Thyroid gland (tissue), 4 donors: ENCODE results near the gene PXN. TPM values are rescaled to one million over a fixed set of nuclear protein-coding genes. Genes with fewer than 3 reads are reported as not detected.

Experiments
- DNase-seq, 2 donors: peaks; one replicate each; pipeline ENCODE4 v3.0.0-alpha.2; 2019
- H3K27ac ChIP-seq, 3 donors: fragments of 200-600 bp; sonication (generic); 1 replicate in 2 of 3; 2 replicates in 1 of 3; pipeline ENCODE4 v1.5.1; 2016 to 2019; ENCODE audit warnings: mild to moderate bottlenecking in 1 of 3, moderate library complexity in 1 of 3
- H3K27me3 ChIP-seq: fragments of 200-600 bp; sonication (generic); one replicate; pipeline ENCODE4 v1.5.1; 2019
- H3K36me3 ChIP-seq, 2 donors: fragments of 200-600 bp; sonication (generic); one replicate each; pipeline ENCODE4 v1.5.1; 2016 to 2019
- H3K4me1 ChIP-seq, 2 donors: fragments of 200-600 bp; sonication (generic); one replicate each; pipeline ENCODE4 v1.5.1; 2017 to 2019
- H3K4me3 ChIP-seq, 3 donors: fragments of 200-600 bp; sonication (generic); replicated peaks in 1 of 3; 1 replicate in 2 of 3; 2 replicates in 1 of 3; pipeline ENCODE4 v1.5.1; 2016; ENCODE audit warnings: mild to moderate bottlenecking in 1 of 3
- H3K9me3 ChIP-seq: fragments of 200-600 bp; sonication (generic); one replicate; pipeline ENCODE4 v1.5.1; 2017
- POLR2A ChIP-seq, 2 donors: fragments of 450-650 bp; IDR thresholded peaks; one replicate each; pipeline ENCODE4 v1.6.1; 2017; ENCODE audit warnings: antibody characterized with exemption in 2 of 2, mild to moderate bottlenecking in 2 of 2, moderate library complexity in 1 of 2
- WGBS, 2 donors: methylation state at CpG; one replicate each; pipeline ENCODE4 v1.1.5; 2017; 5-methylcytosine and 5-hydroxymethylcytosine counted together
- intact Hi-C: fragments of 100-400 bp; cut with DNase I; formaldehyde crosslinking; loops from one replicate; pipeline ENCODE4 v1.15.1; 2023
- total RNA-seq, 4 donors: library from RNA; depleted of rRNA; stranded (reverse); fragments of >200 nt; gene quantifications; one replicate each; pipeline ENCODE4 v1.2.3, GENCODE V29; 2016
- TF ChIP-seq, protein P1 (sequence below), 6 experiments: fragments of 200-600 bp in 3 of 6; fragments of 450-650 bp in 3 of 6; sonication (generic) in 3 of 6; IDR thresholded peaks; one replicate each; pipeline ENCODE4 v1.5.1; 2016 to 2019; ENCODE audit warnings: antibody characterized with exemption in 6 of 6, mild to moderate bottlenecking in 2 of 6, inconsistent platforms in 1 of 6, moderate library complexity in 1 of 6

PXN gene
- total RNA-seq, 4 donors from 2014 or later: 61.7 to 95.5 (median 82.7) TPM

DNA sequence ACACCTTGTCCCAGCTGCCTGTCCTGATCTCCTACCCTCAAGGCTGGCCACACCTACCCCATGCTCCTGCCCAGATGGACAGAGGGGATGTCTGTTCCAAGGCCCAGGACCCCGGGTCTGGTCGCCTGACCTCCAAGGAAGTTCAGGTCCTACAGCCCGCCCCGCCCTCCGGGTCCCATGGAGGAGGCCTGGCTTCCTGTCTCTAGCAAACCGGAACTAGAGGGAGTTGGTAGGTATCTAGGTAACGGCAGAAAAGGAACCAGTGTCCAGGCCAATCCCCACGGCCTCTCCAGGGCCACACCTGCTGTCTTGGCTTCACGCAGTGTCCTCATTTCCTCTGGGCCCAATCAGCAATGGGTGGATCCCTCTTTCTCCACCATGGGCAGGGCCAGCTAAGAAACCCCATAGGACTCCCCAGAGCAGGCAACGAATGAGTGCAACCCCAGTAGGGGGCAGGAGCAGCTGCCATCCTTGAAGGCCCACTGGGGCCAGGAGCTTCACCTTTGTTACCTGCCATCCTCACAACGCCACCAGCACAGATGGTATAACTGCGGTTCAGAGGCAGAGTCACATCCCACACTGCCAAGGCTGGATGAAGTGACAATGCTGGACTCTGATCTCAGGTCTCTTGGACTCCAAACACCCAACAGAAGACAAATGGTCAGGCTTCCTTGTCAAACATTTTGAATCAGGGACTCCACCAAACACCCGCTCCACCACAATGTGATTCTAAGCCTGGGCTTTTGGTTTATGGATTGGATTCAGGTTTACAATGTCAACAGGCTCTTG lies 39.5 kb downstream of the PXN start:
- DNase-seq: no peak
- TF ChIP-seq POLR2A (IDR thresholded peaks at IDR 0.05): no peak
- TF ChIP-seq, protein P1, sequence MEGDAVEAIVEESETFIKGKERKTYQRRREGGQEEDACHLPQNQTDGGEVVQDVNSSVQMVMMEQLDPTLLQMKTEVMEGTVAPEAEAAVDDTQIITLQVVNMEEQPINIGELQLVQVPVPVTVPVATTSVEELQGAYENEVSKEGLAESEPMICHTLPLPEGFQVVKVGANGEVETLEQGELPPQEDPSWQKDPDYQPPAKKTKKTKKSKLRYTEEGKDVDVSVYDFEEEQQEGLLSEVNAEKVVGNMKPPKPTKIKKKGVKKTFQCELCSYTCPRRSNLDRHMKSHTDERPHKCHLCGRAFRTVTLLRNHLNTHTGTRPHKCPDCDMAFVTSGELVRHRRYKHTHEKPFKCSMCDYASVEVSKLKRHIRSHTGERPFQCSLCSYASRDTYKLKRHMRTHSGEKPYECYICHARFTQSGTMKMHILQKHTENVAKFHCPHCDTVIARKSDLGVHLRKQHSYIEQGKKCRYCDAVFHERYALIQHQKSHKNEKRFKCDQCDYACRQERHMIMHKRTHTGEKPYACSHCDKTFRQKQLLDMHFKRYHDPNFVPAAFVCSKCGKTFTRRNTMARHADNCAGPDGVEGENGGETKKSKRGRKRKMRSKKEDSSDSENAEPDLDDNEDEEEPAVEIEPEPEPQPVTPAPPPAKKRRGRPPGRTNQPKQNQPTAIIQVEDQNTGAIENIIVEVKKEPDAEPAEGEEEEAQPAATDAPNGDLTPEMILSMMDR (IDR thresholded peaks at IDR 0.05): no peak
- Histone ChIP-seq H3K27ac (peak overlapping the region in 2 of 3 donors; percentile 75 to 84), H3K36me3 (peaks cover 26% of the 10 kb centered on the region in 2 donors), H3K27me3 (no peaks in the 10 kb centered on the region), H3K9me3 (no peaks in the 10 kb centered on the region), H3K4me1 (peaks cover 52 to 65% of the 10 kb centered on the region in 2 donors), H3K4me3 (no peak overlapping the region)
- 69 to 70% methylated on average over 8 to 10 of the region's 13 CpGs for WGBS, 2 donors
- intact Hi-C loops: no loop called here

DNA sequence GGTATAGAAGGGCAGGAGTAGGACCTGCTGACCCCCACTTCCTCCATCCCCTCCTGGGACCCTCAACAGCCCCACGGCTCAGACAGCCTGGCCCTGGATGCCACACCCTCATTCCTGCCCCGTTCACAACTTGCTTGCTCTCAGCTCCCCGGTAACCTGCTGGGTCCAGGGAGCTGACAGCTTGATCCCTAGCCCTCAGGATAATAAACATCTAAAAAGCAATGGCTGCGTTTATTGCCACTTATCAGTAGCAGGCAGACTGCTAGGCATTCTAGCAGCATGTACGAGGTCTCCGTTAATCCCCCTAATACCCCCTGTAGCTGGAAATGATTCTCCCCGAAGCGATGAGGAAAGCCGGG lies 40.4 kb downstream of the PXN start:
- Histone ChIP-seq H3K4me3 (no peak overlapping the region), H3K27ac (peak overlapping the region; percentile 75 to 84 (median 80)), H3K4me1 (peaks cover 43 to 56% of the 10 kb centered on the region in 2 donors), H3K36me3 (peaks cover 32 to 33% of the 10 kb centered on the region in 2 donors), H3K9me3 (no peaks in the 10 kb centered on the region), H3K27me3 (no peaks in the 10 kb centered on the region)
- TF ChIP-seq, protein P1 (IDR thresholded peaks at IDR 0.05): no peak
- TF ChIP-seq POLR2A (IDR thresholded peaks at IDR 0.05): no peak
- WGBS, 2 donors: 39 to 50% methylated on average over 9 of the region's 9 CpGs
- intact Hi-C loops: no loop called here
- DNase-seq: no peak

DNA sequence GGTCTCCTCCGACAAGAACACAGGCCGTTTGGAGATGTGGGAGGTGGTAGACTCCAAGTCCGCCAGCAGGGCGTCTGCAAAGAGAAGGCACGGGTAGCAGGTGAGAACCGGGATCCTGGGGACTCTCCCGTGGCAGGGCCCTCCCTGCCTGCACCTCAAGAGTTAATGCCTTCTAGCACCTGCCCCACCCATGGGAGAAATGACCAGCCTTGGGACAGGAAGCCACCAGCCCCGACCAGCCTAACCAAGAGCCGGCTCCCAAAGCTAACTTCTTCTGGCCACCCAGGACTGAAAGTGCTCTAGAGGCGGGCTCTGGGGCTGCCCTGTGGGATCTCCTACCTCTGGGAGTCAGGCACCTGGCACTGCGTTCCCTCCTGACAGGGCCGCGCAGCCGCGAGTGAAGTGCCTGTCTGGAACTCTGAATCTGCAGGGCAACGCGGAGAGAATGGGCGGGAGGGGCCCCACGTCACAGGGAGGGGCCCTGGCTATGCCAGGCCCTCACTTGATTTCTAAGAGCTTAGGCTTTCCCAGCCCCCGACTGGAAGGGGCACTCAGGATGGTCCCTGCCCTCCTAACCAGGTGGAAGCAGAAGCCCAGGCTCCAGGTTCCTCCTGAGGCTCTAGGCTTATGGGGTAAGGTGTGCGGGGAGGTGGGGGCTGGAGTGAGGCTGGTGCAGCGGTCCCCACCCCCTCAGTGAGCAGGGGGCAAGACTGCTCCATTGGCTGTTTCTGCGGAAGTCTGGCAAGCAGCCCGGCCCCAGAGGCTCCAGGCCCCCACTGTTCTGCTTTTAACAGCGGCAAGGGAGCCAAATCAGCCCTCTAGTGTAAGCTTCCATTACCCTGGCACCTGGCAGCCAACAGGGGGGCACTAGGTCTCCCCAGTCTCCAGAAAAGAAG lies 41.0 kb downstream of the PXN start:
- H3K4me3 ChIP-seq: no peak overlapping the region
- DNase-seq: peak; percentile 94
- H3K9me3 ChIP-seq: no peaks in the 10 kb centered on the region

DNA sequence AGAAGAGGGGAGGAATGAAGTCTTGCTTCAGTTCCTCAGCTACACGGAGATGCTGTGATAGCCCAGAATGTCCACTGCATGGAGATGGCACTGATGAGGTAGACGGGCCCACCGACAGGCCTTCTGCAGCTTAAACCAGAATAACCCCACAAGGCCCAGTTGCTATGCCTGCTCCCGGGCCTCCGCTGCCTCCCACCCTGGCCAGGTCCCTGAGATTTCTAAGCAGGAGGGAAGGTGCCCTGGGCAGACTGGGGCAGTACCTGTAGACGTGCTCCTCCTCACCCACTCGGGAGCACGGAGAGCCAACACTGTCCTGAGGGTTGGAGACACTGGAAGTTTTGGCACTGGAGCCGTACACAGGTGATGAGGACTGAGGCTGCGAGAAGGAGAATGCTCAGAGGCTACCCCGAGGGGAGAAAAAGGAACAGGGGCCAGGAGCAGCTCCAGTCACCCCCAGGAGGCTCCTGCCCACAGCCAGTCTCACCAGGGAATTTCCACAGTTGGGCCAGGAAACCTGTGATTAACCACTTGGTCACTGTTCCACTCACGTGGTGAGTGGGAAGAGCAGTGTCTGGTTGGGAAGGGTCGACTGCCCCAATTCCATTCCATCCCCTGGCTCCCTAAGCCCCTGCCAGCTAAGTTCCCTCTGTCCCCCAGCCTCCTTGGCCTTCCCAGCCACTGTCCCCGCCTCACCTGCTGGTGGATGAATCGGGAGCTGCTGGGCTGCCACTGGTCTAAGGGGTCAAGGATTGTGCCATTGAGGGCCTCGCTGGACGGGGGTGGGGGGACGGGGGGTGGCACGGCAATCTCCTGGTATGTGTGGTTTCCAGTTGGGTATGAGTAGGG lies 41.8 kb downstream of the PXN start:
- Histone ChIP-seq H3K4me3 (no peak overlapping the region), H3K4me1 (peaks cover 28 to 41% of the 10 kb centered on the region in 2 donors), H3K27ac (peak overlapping the region; percentile 75 to 84 (median 80)), H3K27me3 (no peaks in the 10 kb centered on the region), H3K36me3 (peaks cover 43 to 47% of the 10 kb centered on the region in 2 donors), H3K9me3 (no peaks in the 10 kb centered on the region)
- no peak for TF ChIP-seq POLR2A (IDR thresholded peaks at IDR 0.05)
- TF ChIP-seq, protein P1 (IDR thresholded peaks at IDR 0.05): no peak
- intact Hi-C loops: no loop called here
- WGBS, 2 donors: 81 to 85% methylated on average over 15 to 19 of the region's 19 CpGs
- DNase-seq: no peak

More for the DNA sequence above, 41.0 kb downstream of the PXN start:
- Histone ChIP-seq H3K4me1 (peaks cover 37 to 50% of the 10 kb centered on the region in 2 donors), H3K36me3 (peaks cover 34 to 38% of the 10 kb centered on the region in 2 donors), H3K27me3 (no peaks in the 10 kb centered on the region), H3K27ac (peak overlapping the region; percentile 75 to 84 (median 80))
- WGBS, 2 donors: 40 to 43% methylated on average over 12 to 14 of the region's 25 CpGs
- intact Hi-C loops: no loop called here
- TF ChIP-seq, protein P1 (IDR thresholded peaks at IDR 0.05): peak in 1 of 6 experiments; percentile 20
- TF ChIP-seq POLR2A (IDR thresholded peaks at IDR 0.05): peak in 1 of 2 donors; percentile 83
